ENCODE results near the gene HHAT. TPM values are rescaled to one million over a fixed set of nuclear protein-coding genes. Genes with fewer than 3 reads are reported as not detected.

Gene HHAT
- 1 to 10 TPM in 1 of 3 donors, under 1 TPM in 1, not detected in 1; 0.38 to 1.4 TPM for polyA plus RNA-seq

- Mint-ChIP-seq H3K4me1 (peaks cover 12 to 20% of the 10 kb centered on the region in 2 donors), H3K36me3 (no peaks in the 10 kb centered on the region), H3K9me3 (peaks cover 0 to 8% (median 4%) of the 10 kb centered on the region in 6 donors), H3K27ac (peak within 1 kb of the TSS in 3 of 6 donors; percentile 29 to 67 (median 40)), H3K27me3 (ENCODE audit: low read depth in 3 of 3) (peaks cover 6 to 12% (median 7%) of the 10 kb centered on the region in 3 donors), H3K4me3 (peak within 1 kb of the TSS; percentile 89 to 95 (median 91))
- DNase-seq: peak; percentile 25 to 32 (median 29)
Observed at GRCh38 chr1:210328746-210329503, at the start of gene HHAT. TSS of gene HHAT (plus strand) at chr1:210328902. CDS start at chr1:210348976, 20,074 bp downstream.

GRCh38 chr1:210280221-210280620 lies 48.5 kb upstream of the HHAT start:
- DNase-seq: no peak
- peaks cover 10 to 31% (median 18%) of the 10 kb centered on the region in 6 donors for H3K9me3 Mint-ChIP-seq
- no peak overlapping the region for H3K4me3 Mint-ChIP-seq
- peaks cover 3 to 10% (median 3%) of the 10 kb centered on the region in 3 donors for H3K27me3 Mint-ChIP-seq (ENCODE audit: low read depth in 3 of 3)
- H3K27ac Mint-ChIP-seq: no peak overlapping the region
- H3K4me1 Mint-ChIP-seq: no peaks in the 10 kb centered on the region
- no peaks in the 10 kb centered on the region for H3K36me3 Mint-ChIP-seq

- Mint-ChIP-seq H3K27ac (no peak overlapping the region), H3K4me3 (no peak overlapping the region), H3K27me3 (ENCODE audit: low read depth in 3 of 3) (peaks cover 5 to 18% (median 6%) of the 10 kb centered on the region in 3 donors), H3K9me3 (no peaks in the 10 kb centered on the region), H3K36me3 (no peaks in the 10 kb centered on the region), H3K4me1 (no peaks in the 10 kb centered on the region)
- no peak for DNase-seq
Observed at GRCh38 chr1:210288116-210288515, 40.6 kb upstream of the HHAT start.

- Mint-ChIP-seq H3K27me3 (ENCODE audit: low read depth in 3 of 3) (peaks cover 4 to 18% (median 5%) of the 10 kb centered on the region in 3 donors), H3K4me1 (no peaks in the 10 kb centered on the region), H3K9me3 (no peaks in the 10 kb centered on the region), H3K4me3 (no peak overlapping the region), H3K36me3 (no peaks in the 10 kb centered on the region), H3K27ac (no peak overlapping the region)
- DNase-seq: no peak
Observed at GRCh38 chr1:210289248-210289647, 39.5 kb upstream of the HHAT start.

GRCh38 chr1:210291081-210291764 lies 37.5 kb upstream of the HHAT start:
- peaks cover 3 to 18% (median 4%) of the 10 kb centered on the region in 3 donors for H3K27me3 Mint-ChIP-seq (ENCODE audit: low read depth in 3 of 3)
- no peak for DNase-seq
- no peaks in the 10 kb centered on the region for H3K4me1 Mint-ChIP-seq
- H3K9me3 Mint-ChIP-seq: no peaks in the 10 kb centered on the region
- H3K27ac Mint-ChIP-seq: no peak overlapping the region
- H3K4me3 Mint-ChIP-seq: no peak overlapping the region
- H3K36me3 Mint-ChIP-seq: no peaks in the 10 kb centered on the region

GRCh38 chr1:210291786-210292230 lies 36.9 kb upstream of the HHAT start:
- no peak overlapping the region for H3K27ac Mint-ChIP-seq
- H3K27me3 Mint-ChIP-seq (ENCODE audit: low read depth in 3 of 3): peaks cover 3 to 18% (median 4%) of the 10 kb centered on the region in 3 donors
- no peaks in the 10 kb centered on the region for H3K9me3 Mint-ChIP-seq
- H3K4me3 Mint-ChIP-seq: no peak overlapping the region
- DNase-seq: no peak
- H3K36me3 Mint-ChIP-seq: no peaks in the 10 kb centered on the region
- no peaks in the 10 kb centered on the region for H3K4me1 Mint-ChIP-seq

GRCh38 chr1:210292231-210292871 lies 36.4 kb upstream of the HHAT start:
- no peaks in the 10 kb centered on the region for H3K9me3 Mint-ChIP-seq
- H3K4me1 Mint-ChIP-seq: no peaks in the 10 kb centered on the region
- peak in 1 of 3 donors; percentile 1 for DNase-seq
- H3K4me3 Mint-ChIP-seq: no peak overlapping the region
- H3K27ac Mint-ChIP-seq: no peak overlapping the region
- peaks cover 3 to 18% (median 4%) of the 10 kb centered on the region in 3 donors for H3K27me3 Mint-ChIP-seq (ENCODE audit: low read depth in 3 of 3)
- H3K36me3 Mint-ChIP-seq: no peaks in the 10 kb centered on the region

GRCh38 chr1:210293171-210293607 lies 35.5 kb upstream of the HHAT start:
- H3K27ac Mint-ChIP-seq: no peak overlapping the region
- H3K4me3 Mint-ChIP-seq: no peak overlapping the region
- peaks cover under 1 to 18% (median 3%) of the 10 kb centered on the region in 3 donors for H3K27me3 Mint-ChIP-seq (ENCODE audit: low read depth in 3 of 3)
- H3K36me3 Mint-ChIP-seq: no peaks in the 10 kb centered on the region
- no peaks in the 10 kb centered on the region for H3K9me3 Mint-ChIP-seq
- H3K4me1 Mint-ChIP-seq: no peaks in the 10 kb centered on the region
- no peak for DNase-seq

- Mint-ChIP-seq H3K4me3 (no peak overlapping the region), H3K9me3 (no peaks in the 10 kb centered on the region), H3K36me3 (no peaks in the 10 kb centered on the region), H3K27ac (no peak overlapping the region), H3K27me3 (ENCODE audit: low read depth in 3 of 3) (peaks cover 3 to 17% (median 5%) of the 10 kb centered on the region in 3 donors), H3K4me1 (no peaks in the 10 kb centered on the region)
- no peak for DNase-seq
Observed at GRCh38 chr1:210294999-210295745, 33.5 kb upstream of the HHAT start.

GRCh38 chr1:210296682-210297081 lies 32.0 kb upstream of the HHAT start:
- H3K9me3 Mint-ChIP-seq: no peaks in the 10 kb centered on the region
- H3K27ac Mint-ChIP-seq: no peak overlapping the region
- H3K4me1 Mint-ChIP-seq: no peaks in the 10 kb centered on the region
- DNase-seq: no peak
- no peaks in the 10 kb centered on the region for H3K36me3 Mint-ChIP-seq
- H3K27me3 Mint-ChIP-seq (ENCODE audit: low read depth in 3 of 3): peaks cover 2 to 11% (median 3%) of the 10 kb centered on the region in 3 donors
- H3K4me3 Mint-ChIP-seq: no peak overlapping the region

- DNase-seq: no peak
- Mint-ChIP-seq H3K4me3 (no peak overlapping the region), H3K4me1 (no peaks in the 10 kb centered on the region), H3K27me3 (ENCODE audit: low read depth in 3 of 3) (peaks cover 2 to 8% (median 3%) of the 10 kb centered on the region in 3 donors), H3K9me3 (no peaks in the 10 kb centered on the region), H3K36me3 (no peaks in the 10 kb centered on the region), H3K27ac (no peak overlapping the region)
Observed at GRCh38 chr1:210298296-210298695, 30.4 kb upstream of the HHAT start.

GRCh38 chr1:210298936-210299335 lies 29.8 kb upstream of the HHAT start:
- H3K4me3 Mint-ChIP-seq: no peak overlapping the region
- H3K36me3 Mint-ChIP-seq: no peaks in the 10 kb centered on the region
- H3K27ac Mint-ChIP-seq: no peak overlapping the region
- DNase-seq: no peak
- H3K9me3 Mint-ChIP-seq: no peaks in the 10 kb centered on the region
- peaks cover 2 to 7% (median 3%) of the 10 kb centered on the region in 3 donors for H3K27me3 Mint-ChIP-seq (ENCODE audit: low read depth in 3 of 3)
- no peaks in the 10 kb centered on the region for H3K4me1 Mint-ChIP-seq

GRCh38 chr1:210299501-210299900 lies 29.2 kb upstream of the HHAT start:
- Mint-ChIP-seq H3K9me3 (no peaks in the 10 kb centered on the region), H3K27ac (no peak overlapping the region), H3K36me3 (no peaks in the 10 kb centered on the region), H3K4me3 (no peak overlapping the region), H3K4me1 (no peaks in the 10 kb centered on the region), H3K27me3 (ENCODE audit: low read depth in 3 of 3) (peaks cover 2 to 7% (median 3%) of the 10 kb centered on the region in 3 donors)
- DNase-seq: no peak

Measured in immature natural killer cell (primary cell).